Mucosa of stomach (tissue), 1 donor: ENCODE results near the gene CLDN18.

ENCODE experiments used
- H3K27me3 ChIP-seq: one replicate; pipeline ENCODE4 v1.7.0; 2013; ENCODE audit warnings: mild to moderate bottlenecking, low read length; ENCODE audit not compliant: control insufficient read depth, insufficient read depth
- H3K36me3 ChIP-seq: one replicate; pipeline ENCODE4 v1.7.0; 2013; ENCODE audit warnings: low read length; ENCODE audit not compliant: control insufficient read depth, insufficient read depth
- H3K4me1 ChIP-seq: one replicate; pipeline ENCODE4 v1.7.0; 2013; ENCODE audit warnings: mild to moderate bottlenecking, low read length; ENCODE audit not compliant: control insufficient read depth, insufficient read depth
- H3K4me3 ChIP-seq: one replicate; pipeline ENCODE4 v1.7.0; 2013; ENCODE audit warnings: low read length
- H3K9ac ChIP-seq: one replicate; pipeline ENCODE4 v1.7.0; 2013; ENCODE audit warnings: mild to moderate bottlenecking, low read length, moderate library complexity
- H3K9me3 ChIP-seq: one replicate; pipeline ENCODE4 v1.7.0; 2013; ENCODE audit warnings: mild to moderate bottlenecking, low read length, moderate library complexity; ENCODE audit not compliant: control insufficient read depth
- donor health status: Pancreatic carcinoma.

Gene CLDN18

GRCh38 chr3:138009476-138010272 lies at the start of gene CLDN18:
Gene CLDN18 (plus strand): TSS chr3:138010165. CDS start chr3:138010226, 61 bp downstream.
- H3K9ac ChIP-seq = peak within 1 kb of the TSS; percentile 71

GRCh38 chr3:137962251-137962650 lies 47.7 kb upstream of the CLDN18 start:
- H3K4me1 ChIP-seq = no peaks in the 10 kb centered on the region
- no peak overlapping the region for H3K4me3 ChIP-seq
- no peaks in the 10 kb centered on the region for H3K27me3 ChIP-seq
- no peak overlapping the region for H3K9ac ChIP-seq
- H3K36me3 ChIP-seq = no peaks in the 10 kb centered on the region
- H3K9me3 ChIP-seq = no peaks in the 10 kb centered on the region

More at GRCh38 chr3:138009476-138010272, at the start of gene CLDN18:
- H3K4me3 ChIP-seq = peak within 1 kb of the TSS; percentile 6
- no peaks in the 10 kb centered on the region for H3K27me3 ChIP-seq
- peaks cover 69% of the 10 kb centered on the region for H3K4me1 ChIP-seq
- H3K36me3 ChIP-seq = peaks cover 10% of the 10 kb centered on the region
- H3K9me3 ChIP-seq = no peaks in the 10 kb centered on the region

- H3K9ac ChIP-seq = no peak overlapping the region
- H3K27me3 ChIP-seq = no peaks in the 10 kb centered on the region
- no peak overlapping the region for H3K4me3 ChIP-seq
- no peaks in the 10 kb centered on the region for H3K4me1 ChIP-seq
- no peaks in the 10 kb centered on the region for H3K36me3 ChIP-seq
- no peaks in the 10 kb centered on the region for H3K9me3 ChIP-seq
These were observed 46.5 kb upstream of the CLDN18 start for GRCh38 chr3:137963463-137963862.

- Histone ChIP-seq H3K9me3 (no peaks in the 10 kb centered on the region), H3K4me1 (peaks cover 12% of the 10 kb centered on the region), H3K9ac (peak overlapping the region; percentile 63), H3K36me3 (no peaks in the 10 kb centered on the region), H3K4me3 (peak overlapping the region; percentile 43), H3K27me3 (no peaks in the 10 kb centered on the region)
These were observed 38.8 kb upstream of the CLDN18 start for GRCh38 chr3:137970914-137971831.

- no peak overlapping the region for H3K4me3 ChIP-seq
- H3K27me3 ChIP-seq = no peaks in the 10 kb centered on the region
- no peak overlapping the region for H3K9ac ChIP-seq
- peaks cover 12% of the 10 kb centered on the region for H3K4me1 ChIP-seq
- no peaks in the 10 kb centered on the region for H3K9me3 ChIP-seq
- no peaks in the 10 kb centered on the region for H3K36me3 ChIP-seq
These were observed 37.6 kb upstream of the CLDN18 start for GRCh38 chr3:137972396-137972795.

GRCh38 chr3:137978328-137978727 lies 31.6 kb upstream of the CLDN18 start:
- Histone ChIP-seq H3K4me3 (no peak overlapping the region), H3K36me3 (no peaks in the 10 kb centered on the region), H3K9me3 (no peaks in the 10 kb centered on the region), H3K4me1 (peaks cover 4% of the 10 kb centered on the region), H3K9ac (no peak overlapping the region), H3K27me3 (no peaks in the 10 kb centered on the region)

GRCh38 chr3:137987723-137988122 lies 22.2 kb upstream of the CLDN18 start:
- H3K36me3 ChIP-seq = no peaks in the 10 kb centered on the region
- H3K9ac ChIP-seq = peak overlapping the region; percentile 77
- H3K9me3 ChIP-seq = no peaks in the 10 kb centered on the region
- no peaks in the 10 kb centered on the region for H3K27me3 ChIP-seq
- H3K4me3 ChIP-seq = no peak overlapping the region
- peaks cover 26% of the 10 kb centered on the region for H3K4me1 ChIP-seq

- no peaks in the 10 kb centered on the region for H3K27me3 ChIP-seq
These were observed 21.8 kb upstream of the CLDN18 start for GRCh38 chr3:137988152-137988551.

GRCh38 chr3:137988982-137989381 lies 21.0 kb upstream of the CLDN18 start:
- Histone ChIP-seq H3K4me1 (peaks cover 26% of the 10 kb centered on the region), H3K9me3 (no peaks in the 10 kb centered on the region), H3K36me3 (no peaks in the 10 kb centered on the region), H3K27me3 (no peaks in the 10 kb centered on the region), H3K4me3 (no peak overlapping the region), H3K9ac (peak overlapping the region; percentile 79)

More at GRCh38 chr3:137988152-137988551, 21.8 kb upstream of the CLDN18 start:
- no peaks in the 10 kb centered on the region for H3K36me3 ChIP-seq
- peaks cover 26% of the 10 kb centered on the region for H3K4me1 ChIP-seq
- H3K4me3 ChIP-seq = no peak overlapping the region
- H3K9ac ChIP-seq = peak overlapping the region; percentile 77
- H3K9me3 ChIP-seq = no peaks in the 10 kb centered on the region

GRCh38 chr3:137990427-137990826 lies 19.5 kb upstream of the CLDN18 start:
- Histone ChIP-seq H3K4me3 (no peak overlapping the region), H3K4me1 (peaks cover 26% of the 10 kb centered on the region), H3K9ac (no peak overlapping the region), H3K9me3 (no peaks in the 10 kb centered on the region), H3K36me3 (no peaks in the 10 kb centered on the region), H3K27me3 (no peaks in the 10 kb centered on the region)

- no peak overlapping the region for H3K9ac ChIP-seq
- H3K9me3 ChIP-seq = no peaks in the 10 kb centered on the region
- H3K4me3 ChIP-seq = no peak overlapping the region
- H3K27me3 ChIP-seq = no peaks in the 10 kb centered on the region
- H3K4me1 ChIP-seq = peaks cover 28% of the 10 kb centered on the region
- no peaks in the 10 kb centered on the region for H3K36me3 ChIP-seq
These were observed 17.4 kb upstream of the CLDN18 start for GRCh38 chr3:137992592-137992991.
